ENCODE data around the gene PAQR5.

The PAQR5 gene

GRCh38 chr15:69412274-69412673, 113.6 kb downstream of the PAQR5 start:
- no peak for DNase-seq (ENCODE audit: low spot score)
- in situ Hi-C loops (cut with MboI; ENCODE audit: low pct_unique_long_range_greater_than_20kb, low sequenced_read_pairs, unreplicated experiment): no loop called here
- no peak for TF ChIP-seq CTCF (IDR thresholded peaks at IDR 0.05; ENCODE audit: extremely low read depth, insufficient read depth, missing control alignments)

- TF ChIP-seq CTCF (IDR thresholded peaks at IDR 0.05; ENCODE audit: extremely low read depth, insufficient read depth, missing control alignments): no peak
- in situ Hi-C loops (cut with MboI; ENCODE audit: low pct_unique_long_range_greater_than_20kb, low sequenced_read_pairs, unreplicated experiment): no loop called here
- DNase-seq (ENCODE audit: low spot score): no peak
These were observed 114.0 kb downstream of the PAQR5 start for GRCh38 chr15:69412701-69413100.

- no peak for TF ChIP-seq CTCF (IDR thresholded peaks at IDR 0.05; ENCODE audit: extremely low read depth, insufficient read depth, missing control alignments)
- in situ Hi-C loops (cut with MboI; ENCODE audit: low pct_unique_long_range_greater_than_20kb, low sequenced_read_pairs, unreplicated experiment): no loop called here
- DNase-seq (ENCODE audit: low spot score): peak; percentile 98
These were observed 115.3 kb downstream of the PAQR5 start, which contains the start of gene KIF23 for GRCh38 chr15:69413822-69414700. Gene KIF23 (plus strand): TSS chr15:69414349. CDS start chr15:69414466, 117 bp downstream.

- no peak for TF ChIP-seq CTCF (IDR thresholded peaks at IDR 0.05; ENCODE audit: extremely low read depth, insufficient read depth, missing control alignments)
- in situ Hi-C loops (cut with MboI; ENCODE audit: low pct_unique_long_range_greater_than_20kb, low sequenced_read_pairs, unreplicated experiment): no loop called here
- DNase-seq (ENCODE audit: low spot score): peak; percentile 53
These were observed 116.0 kb downstream of the PAQR5 start for GRCh38 chr15:69414701-69415167.

DNA sequence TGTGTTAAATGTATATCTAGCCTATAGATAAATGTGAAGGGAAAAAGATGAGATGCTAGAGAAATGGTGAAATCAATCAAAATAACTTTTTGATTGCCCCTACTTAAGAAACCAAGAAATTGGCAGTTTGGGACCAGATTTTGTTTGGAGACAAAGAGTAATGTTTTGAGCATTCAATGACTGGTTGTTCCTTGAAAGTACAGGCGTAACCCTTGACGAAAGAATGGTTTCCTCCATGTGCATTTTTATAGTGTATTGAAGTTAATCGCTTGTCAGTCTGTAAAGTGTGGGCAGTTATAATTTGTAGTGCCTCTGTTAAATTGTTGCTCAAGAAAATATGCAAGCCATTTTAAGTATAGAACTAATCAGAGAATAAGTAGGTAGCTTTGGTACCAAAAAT, 116.7 kb downstream of the PAQR5 start:
- no peak for TF ChIP-seq CTCF (IDR thresholded peaks at IDR 0.05; ENCODE audit: extremely low read depth, insufficient read depth, missing control alignments)
- DNase-seq (ENCODE audit: low spot score): no peak
- in situ Hi-C loops (cut with MboI; ENCODE audit: low pct_unique_long_range_greater_than_20kb, low sequenced_read_pairs, unreplicated experiment): no loop called here

DNA sequence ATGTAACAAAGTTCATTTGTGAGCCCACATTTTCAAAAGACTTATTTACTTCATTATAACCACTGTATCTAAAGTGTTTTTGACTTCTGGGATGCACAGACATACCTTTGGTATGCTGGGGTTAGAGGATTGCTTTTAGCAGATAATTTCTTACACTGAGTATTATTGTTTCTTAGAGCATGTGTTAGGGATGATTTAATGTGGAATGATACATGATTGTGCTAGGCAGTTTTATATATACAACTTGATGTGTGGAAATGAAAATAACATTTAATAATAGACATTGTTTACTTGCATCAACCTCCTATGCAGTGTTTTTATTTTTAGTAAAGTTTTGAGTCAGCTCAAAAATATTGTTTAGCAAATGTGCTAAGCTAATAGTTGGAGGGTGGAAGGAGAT, 118.9 kb downstream of the PAQR5 start:
- TF ChIP-seq CTCF (IDR thresholded peaks at IDR 0.05; ENCODE audit: extremely low read depth, insufficient read depth, missing control alignments): no peak
- DNase-seq (ENCODE audit: low spot score): no peak
- in situ Hi-C loops (cut with MboI; ENCODE audit: low pct_unique_long_range_greater_than_20kb, low sequenced_read_pairs, unreplicated experiment): no loop called here
